ENCODE measurements around the gene ATP2B2.

DNA sequence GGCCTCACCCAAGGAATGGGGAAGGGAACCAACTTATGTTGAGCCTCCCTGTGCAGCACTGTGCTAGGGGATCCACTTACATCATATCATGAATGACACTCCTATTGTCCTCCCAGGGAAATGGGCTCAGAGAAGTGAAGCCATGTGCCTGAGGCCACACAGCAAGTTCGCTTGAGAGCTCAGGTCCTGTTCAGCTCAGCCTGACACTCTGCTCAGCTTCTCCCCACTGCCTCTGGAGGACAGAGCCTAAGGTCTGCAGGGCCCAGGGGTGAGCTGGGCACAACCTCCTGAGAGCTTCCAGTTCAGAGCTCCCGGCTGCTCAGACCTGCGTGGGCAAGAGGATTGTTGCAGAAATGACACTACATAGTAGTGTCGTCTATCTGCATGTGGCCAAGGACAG is 108.5 kb downstream of the ATP2B2 start:
- TF ChIP-seq, protein P1, sequence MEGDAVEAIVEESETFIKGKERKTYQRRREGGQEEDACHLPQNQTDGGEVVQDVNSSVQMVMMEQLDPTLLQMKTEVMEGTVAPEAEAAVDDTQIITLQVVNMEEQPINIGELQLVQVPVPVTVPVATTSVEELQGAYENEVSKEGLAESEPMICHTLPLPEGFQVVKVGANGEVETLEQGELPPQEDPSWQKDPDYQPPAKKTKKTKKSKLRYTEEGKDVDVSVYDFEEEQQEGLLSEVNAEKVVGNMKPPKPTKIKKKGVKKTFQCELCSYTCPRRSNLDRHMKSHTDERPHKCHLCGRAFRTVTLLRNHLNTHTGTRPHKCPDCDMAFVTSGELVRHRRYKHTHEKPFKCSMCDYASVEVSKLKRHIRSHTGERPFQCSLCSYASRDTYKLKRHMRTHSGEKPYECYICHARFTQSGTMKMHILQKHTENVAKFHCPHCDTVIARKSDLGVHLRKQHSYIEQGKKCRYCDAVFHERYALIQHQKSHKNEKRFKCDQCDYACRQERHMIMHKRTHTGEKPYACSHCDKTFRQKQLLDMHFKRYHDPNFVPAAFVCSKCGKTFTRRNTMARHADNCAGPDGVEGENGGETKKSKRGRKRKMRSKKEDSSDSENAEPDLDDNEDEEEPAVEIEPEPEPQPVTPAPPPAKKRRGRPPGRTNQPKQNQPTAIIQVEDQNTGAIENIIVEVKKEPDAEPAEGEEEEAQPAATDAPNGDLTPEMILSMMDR (IDR thresholded peaks at IDR 0.05): no peak
- TF ChIP-seq POLR2A (IDR thresholded peaks at IDR 0.05): no peak

All from thyroid gland (tissue), 4 donors.